NCI-H446 treated with DMSO at 0.1 percent for 48 hours (cell line): ENCODE data around the gene INPP5E.

Experiments
- DNase-seq: peaks from one replicate; lab custom pipeline; 2025; lab: John Stamatoyannopoulos, UW

The INPP5E gene

GRCh38 chr9:136447173-136447778 lies 7.6 kb upstream of the INPP5E start:
- no peak for DNase-seq

GRCh38 chr9:136445799-136446198 lies 6.2 kb upstream of the INPP5E start:
- DNase-seq: no peak

GRCh38 chr9:136444102-136444501 lies 4.5 kb upstream of the INPP5E start:
- DNase-seq: no peak

GRCh38 chr9:136443687-136444086 lies 4.0 kb upstream of the INPP5E start:
- DNase-seq: no peak

GRCh38 chr9:136443087-136443486 lies 3.4 kb upstream of the INPP5E start:
- DNase-seq: no peak

GRCh38 chr9:136442265-136442664 lies 2.6 kb upstream of the INPP5E start:
- no peak for DNase-seq

GRCh38 chr9:136441681-136442245 lies 2.1 kb upstream of the INPP5E start:
- DNase-seq: no peak

- no peak for DNase-seq
Measured at GRCh38 chr9:136441191-136441680, 1.6 kb upstream of the INPP5E start.

- DNase-seq: no peak
Measured at GRCh38 chr9:136438548-136439480, 831 bp downstream of the INPP5E start.

GRCh38 chr9:136437839-136438547 lies 1.7 kb downstream of the INPP5E start:
- DNase-seq: no peak

GRCh38 chr9:136437430-136437829 lies 2.2 kb downstream of the INPP5E start:
- no peak for DNase-seq

- no peak for DNase-seq
Measured at GRCh38 chr9:136436055-136436634, 3.5 kb downstream of the INPP5E start.

GRCh38 chr9:136434580-136435169 lies 5.0 kb downstream of the INPP5E start:
- no peak for DNase-seq

- no peak for DNase-seq
Measured at GRCh38 chr9:136433849-136434579, 5.6 kb downstream of the INPP5E start.

GRCh38 chr9:136433043-136433715 lies 6.5 kb downstream of the INPP5E start:
- DNase-seq: no peak

GRCh38 chr9:136432591-136432990 lies 7.1 kb downstream of the INPP5E start:
- DNase-seq: no peak

GRCh38 chr9:136431782-136432350 lies 7.8 kb downstream of the INPP5E start:
- no peak for DNase-seq

- DNase-seq: no peak
Measured at GRCh38 chr9:136430588-136431234, 8.9 kb downstream of the INPP5E start.
